CD8-positive, alpha-beta memory T cell (primary cell): ENCODE results near the gene ZDHHC14. TPM values are rescaled to one million over a fixed set of nuclear protein-coding genes. Genes with fewer than 3 reads are reported as not detected.
"Not testable (repeated sequence)": the region's sequence is repeated elsewhere in the genome, so short reads cannot be mapped to it uniquely, and the experiment has no call there.

Experiments used
- CTCF ChIA-PET: fragments of 350-600 bp; sonication (Branson Sonifier 250); formaldehyde crosslinking; loops from one replicate; lab custom pipeline; 2021; ENCODE audit warnings: antibody characterized with exemption; lab: Charles Lee
- POLR2A ChIA-PET: fragments of 350-600 bp; sonication (Branson Sonifier 250); formaldehyde crosslinking; loops from one replicate; lab custom pipeline; 2021; ENCODE audit warnings: antibody characterized with exemption; lab: Charles Lee
- DNase-seq, 5 donors: peaks; one replicate each; pipeline versions ENCODE4 v3.0.0 to v3.0.0-alpha.2; 2020 to 2022; ENCODE audit warnings: mixed read lengths in 1 of 5
- H3K27ac ChIP-seq: one replicate; pipeline ENCODE4 v1.7.0; 2013; ENCODE audit warnings: low read depth, mild to moderate bottlenecking, low read length, moderate library complexity
- H3K27me3 ChIP-seq: 2 replicates; pipeline ENCODE4 v1.7.0; 2013; ENCODE audit warnings: low read length, mild to moderate bottlenecking; ENCODE audit not compliant: insufficient read depth, poor library complexity, severe bottlenecking
- H3K36me3 ChIP-seq: 2 replicates; pipeline ENCODE4 v1.7.0; 2013; ENCODE audit warnings: mild to moderate bottlenecking, low read length, moderate library complexity; ENCODE audit not compliant: insufficient read depth
- H3K4me1 ChIP-seq: 2 replicates; pipeline ENCODE4 v1.7.0; 2013; ENCODE audit warnings: mild to moderate bottlenecking, low read length, moderate library complexity; ENCODE audit not compliant: insufficient read depth
- H3K4me3 ChIP-seq: 2 replicates; pipeline ENCODE4 v1.7.0; 2013; ENCODE audit warnings: mild to moderate bottlenecking, low read length
- H3K9me3 ChIP-seq: 2 replicates; pipeline ENCODE4 v1.7.0; 2013; ENCODE audit warnings: mild to moderate bottlenecking, low read length
- H3K27ac Mint-ChIP-seq, 8 donors: one replicate each; pipeline ENCODE4 v1.8.0; 2020 to 2021; ENCODE audit warnings: mixed read lengths in 8 of 8, mild to moderate bottlenecking in 6 of 8, inconsistent platforms in 3 of 8, moderate library complexity in 3 of 8
- H3K27me3 Mint-ChIP-seq, 2 donors: one replicate each; pipeline ENCODE4 v1.8.0; 2020 to 2021; ENCODE audit warnings: mixed read lengths in 2 of 2, mild to moderate bottlenecking in 1 of 2, moderate library complexity in 1 of 2
- H3K36me3 Mint-ChIP-seq, 3 donors: one replicate each; pipeline ENCODE4 v1.8.0; 2020 to 2021; ENCODE audit warnings: mixed read lengths in 3 of 3, inconsistent platforms in 1 of 3, mild to moderate bottlenecking in 1 of 3
- H3K4me1 Mint-ChIP-seq, 3 donors: one replicate each; pipeline ENCODE4 v1.8.0; 2020 to 2021; ENCODE audit warnings: mixed read lengths in 3 of 3, inconsistent platforms in 1 of 3, mild to moderate bottlenecking in 1 of 3
- H3K4me3 Mint-ChIP-seq, 7 donors: one replicate each; pipeline ENCODE4 v1.8.0; 2020 to 2021; ENCODE audit warnings: mixed read lengths in 7 of 7, mild to moderate bottlenecking in 6 of 7, moderate library complexity in 4 of 7, inconsistent platforms in 2 of 7
- H3K9me3 Mint-ChIP-seq, 5 donors: one replicate each; pipeline ENCODE4 v1.8.0; 2020 to 2022; ENCODE audit warnings: mixed read lengths in 5 of 5, mild to moderate bottlenecking in 3 of 5, moderate library complexity in 2 of 5, inconsistent platforms in 1 of 5
- polyA plus RNA-seq: library from polyadenylated mRNA; unstranded; fragments of 300-500 nt; fragmentation: Illumina TruSeq; gene quantifications from one replicate; pipeline ENCODE4 v1.2.3, GENCODE V29; 2021
- total RNA-seq, 2 experiments: library from RNA; stranded (reverse); gene quantifications; one replicate each; pipeline ENCODE4 v1.2.3, GENCODE V29; 2021

Gene ZDHHC14
- total and polyA plus RNA-seq, 3 experiments from 2014 or later = 4.2 to 8.1 (median 6.3) TPM

GRCh38 chr6:157587127-157587926 is 206.3 kb downstream of the ZDHHC14 start:
- Histone ChIP-seq H3K4me3 (no peak overlapping the region), H3K36me3 (no peaks in the 10 kb centered on the region), H3K4me1 (no peaks in the 10 kb centered on the region), H3K9me3 (peaks cover 3% of the 10 kb centered on the region), H3K27me3 (no peaks in the 10 kb centered on the region), H3K27ac (no peak overlapping the region)
- DNase-seq = no peak
- H3K27ac Mint-ChIP-seq = no peak overlapping the region
- ChIA-PET POLR2A (no interaction called here), CTCF (no interaction called here)
- peaks cover 3 to 18% (median 10%) of the 10 kb centered on the region in 5 donors for H3K9me3 Mint-ChIP-seq
- peaks cover 0 to 28% (median 5%) of the 10 kb centered on the region in 3 donors for H3K36me3 Mint-ChIP-seq
- peaks cover 9 to 16% (median 16%) of the 10 kb centered on the region in 3 donors for H3K4me1 Mint-ChIP-seq
- no peaks in the 10 kb centered on the region for H3K27me3 Mint-ChIP-seq
- no peak overlapping the region for H3K4me3 Mint-ChIP-seq

- H3K27me3 Mint-ChIP-seq, H3K4me3 ChIP-seq, CTCF ChIA-PET, H3K4me3 Mint-ChIP-seq, H3K4me1 ChIP-seq, H3K27ac ChIP-seq, H3K36me3 ChIP-seq, H3K27me3 ChIP-seq, H3K4me1 Mint-ChIP-seq, H3K9me3 ChIP-seq, DNase-seq, POLR2A ChIA-PET: not testable (repeated sequence)
- Mint-ChIP-seq H3K36me3 (peaks cover 0 to 18% (median 5%) of the 10 kb centered on the region in 3 donors), H3K9me3 (peaks cover 0 to 18% (median 9%) of the 10 kb centered on the region in 5 donors), H3K27ac (peak overlapping the region in 1 of 8 donors; percentile 8)
These were observed 209.7 kb downstream of the ZDHHC14 start for GRCh38 chr6:157590654-157591053.

GRCh38 chr6:157592541-157592940 is 211.6 kb downstream of the ZDHHC14 start:
- no peak overlapping the region for H3K4me3 ChIP-seq
- H3K27me3 Mint-ChIP-seq = no peaks in the 10 kb centered on the region

GRCh38 chr6:157592980-157593379 is 212.0 kb downstream of the ZDHHC14 start:
- H3K27me3 ChIP-seq = no peaks in the 10 kb centered on the region
- H3K9me3 ChIP-seq = peaks cover 3% of the 10 kb centered on the region
- H3K4me3 ChIP-seq = no peak overlapping the region
- no peaks in the 10 kb centered on the region for H3K36me3 ChIP-seq
- CTCF ChIA-PET = no interaction called here
- H3K4me1 ChIP-seq = no peaks in the 10 kb centered on the region
- H3K36me3 Mint-ChIP-seq = peaks cover 0 to 18% (median 5%) of the 10 kb centered on the region in 3 donors
- H3K27ac ChIP-seq = no peak overlapping the region
- peaks cover 13 to 14% (median 14%) of the 10 kb centered on the region in 3 donors for H3K4me1 Mint-ChIP-seq
- no peak for DNase-seq
- H3K27ac Mint-ChIP-seq = no peak overlapping the region
- H3K27me3 Mint-ChIP-seq = no peaks in the 10 kb centered on the region
- peak overlapping the region in 1 of 7 donors; percentile 5 for H3K4me3 Mint-ChIP-seq
- H3K9me3 Mint-ChIP-seq = peaks cover 0 to 18% (median 9%) of the 10 kb centered on the region in 5 donors
- POLR2A ChIA-PET = no interaction called here

More at GRCh38 chr6:157592541-157592940, 211.6 kb downstream of the ZDHHC14 start:
- H3K27ac Mint-ChIP-seq = no peak overlapping the region
- Histone ChIP-seq H3K9me3 (peaks cover 3% of the 10 kb centered on the region), H3K27ac (no peak overlapping the region), H3K4me1 (no peaks in the 10 kb centered on the region), H3K36me3 (no peaks in the 10 kb centered on the region), H3K27me3 (no peaks in the 10 kb centered on the region)
- H3K9me3 Mint-ChIP-seq = peaks cover 0 to 18% (median 9%) of the 10 kb centered on the region in 5 donors
- H3K36me3 Mint-ChIP-seq = peaks cover 0 to 18% (median 3%) of the 10 kb centered on the region in 3 donors
- CTCF ChIA-PET = no interaction called here
- H3K4me3 Mint-ChIP-seq = no peak overlapping the region
- H3K4me1 Mint-ChIP-seq = peaks cover 10% of the 10 kb centered on the region in 3 donors
- POLR2A ChIA-PET = no interaction called here
- no peak for DNase-seq

GRCh38 chr6:157593596-157593995 is 212.6 kb downstream of the ZDHHC14 start:
- peaks cover 0 to 17% (median 9%) of the 10 kb centered on the region in 5 donors for H3K9me3 Mint-ChIP-seq
- H3K4me3 Mint-ChIP-seq = no peak overlapping the region
- H3K4me1 ChIP-seq = no peaks in the 10 kb centered on the region
- ChIA-PET POLR2A (no interaction called here), CTCF (interaction anchor here (0.7 kb wide), 1 partner anchor 21 kb away, joined by 3 read pairs; no protein-coding TSS in a partner anchor)
- no peak for DNase-seq
- H3K4me3 ChIP-seq = no peak overlapping the region
- H3K9me3 ChIP-seq = peaks cover 3% of the 10 kb centered on the region
- H3K36me3 ChIP-seq = no peaks in the 10 kb centered on the region
- peaks cover 0 to 18% (median 5%) of the 10 kb centered on the region in 3 donors for H3K36me3 Mint-ChIP-seq
- H3K27me3 ChIP-seq = no peaks in the 10 kb centered on the region
- peak overlapping the region in 1 of 8 donors; percentile 73 for H3K27ac Mint-ChIP-seq
- no peaks in the 10 kb centered on the region for H3K27me3 Mint-ChIP-seq
- H3K4me1 Mint-ChIP-seq = peaks cover 13 to 16% (median 16%) of the 10 kb centered on the region in 3 donors
- no peak overlapping the region for H3K27ac ChIP-seq

GRCh38 chr6:157594292-157594691 is 213.3 kb downstream of the ZDHHC14 start:
- CTCF ChIA-PET = interaction anchor here (0.7 kb wide), 1 partner anchor 21 kb away, joined by 3 read pairs; no protein-coding TSS in a partner anchor
- Histone ChIP-seq H3K27ac (no peak overlapping the region), H3K9me3 (peaks cover 3% of the 10 kb centered on the region), H3K4me1 (no peaks in the 10 kb centered on the region), H3K36me3 (no peaks in the 10 kb centered on the region), H3K27me3 (no peaks in the 10 kb centered on the region), H3K4me3 (no peak overlapping the region)
- no peak for DNase-seq
- Mint-ChIP-seq H3K27ac (peak overlapping the region in 1 of 8 donors; percentile 62), H3K36me3 (peaks cover 0 to 14% (median 7%) of the 10 kb centered on the region in 3 donors), H3K4me1 (peaks cover 13 to 16% (median 16%) of the 10 kb centered on the region in 3 donors), H3K9me3 (peaks cover 0 to 13% (median 7%) of the 10 kb centered on the region in 5 donors), H3K27me3 (no peaks in the 10 kb centered on the region), H3K4me3 (no peak overlapping the region)
- POLR2A ChIA-PET = no interaction called here

- peaks cover 13 to 16% (median 16%) of the 10 kb centered on the region in 3 donors for H3K4me1 Mint-ChIP-seq
- H3K27ac Mint-ChIP-seq = peak overlapping the region in 4 of 8 donors; percentile 8 to 72 (median 40)
- ChIA-PET CTCF (interaction anchor here (0.8 to 2.4 kb wide), 3 partner anchors 9 to 281 kb away, joined by 3 to 11 read pairs (median 4); no protein-coding TSS in a partner anchor), POLR2A (no interaction called here)
- H3K36me3 Mint-ChIP-seq = peaks cover 0 to 8% (median 4%) of the 10 kb centered on the region in 3 donors
- Histone ChIP-seq H3K4me1 (no peaks in the 10 kb centered on the region), H3K27ac (no peak overlapping the region), H3K27me3 (no peaks in the 10 kb centered on the region), H3K36me3 (no peaks in the 10 kb centered on the region), H3K9me3 (no peaks in the 10 kb centered on the region), H3K4me3 (no peak overlapping the region)
- no peaks in the 10 kb centered on the region for H3K27me3 Mint-ChIP-seq
- peaks cover 0 to 3% (median 0%) of the 10 kb centered on the region in 5 donors for H3K9me3 Mint-ChIP-seq
- no peak overlapping the region for H3K4me3 Mint-ChIP-seq
- no peak for DNase-seq
These were observed 214.8 kb downstream of the ZDHHC14 start for GRCh38 chr6:157595768-157596167.

GRCh38 chr6:157596461-157596860 is 215.5 kb downstream of the ZDHHC14 start:
- Mint-ChIP-seq H3K36me3 (peaks cover 0 to 4% (median 2%) of the 10 kb centered on the region in 3 donors), H3K27ac (peak overlapping the region in 3 of 8 donors; percentile 8 to 72 (median 25)), H3K4me1 (peaks cover 12 to 16% (median 16%) of the 10 kb centered on the region in 3 donors), H3K9me3 (peaks cover 0 to under 1% (median 0%) of the 10 kb centered on the region in 5 donors), H3K27me3 (no peaks in the 10 kb centered on the region), H3K4me3 (no peak overlapping the region)
- ChIA-PET POLR2A (no interaction called here), CTCF (interaction anchor here (0.8 to 2.4 kb wide), 5 partner anchors 8 to 282 kb away, joined by 3 to 11 read pairs (median 4); partner anchors contain the start of gene TMEM242)
- H3K27ac ChIP-seq = no peak overlapping the region
- no peaks in the 10 kb centered on the region for H3K4me1 ChIP-seq
- no peaks in the 10 kb centered on the region for H3K36me3 ChIP-seq
- no peak for DNase-seq
- H3K4me3 ChIP-seq = no peak overlapping the region
- no peaks in the 10 kb centered on the region for H3K27me3 ChIP-seq
- no peaks in the 10 kb centered on the region for H3K9me3 ChIP-seq
